ENCODE results near the gene POMZP3.
"Not testable (repeated sequence)": the region's sequence is repeated elsewhere in the genome, so short reads cannot be mapped to it uniquely, and the experiment has no call there.

Gene POMZP3

GRCh38 chr7:76588586-76588985 is 38.5 kb downstream of the POMZP3 start:
- not testable (repeated sequence) for DNase-seq (ENCODE audit: low spot score)

GRCh38 chr7:76586585-76587315 is 40.3 kb downstream of the POMZP3 start:
- DNase-seq (ENCODE audit: low spot score): not testable (repeated sequence)

- DNase-seq (ENCODE audit: low spot score): not testable (repeated sequence)
These were observed 43.3 kb downstream of the POMZP3 start for GRCh38 chr7:76583636-76584281.

- DNase-seq (ENCODE audit: low spot score): not testable (repeated sequence)
These were observed 44.0 kb downstream of the POMZP3 start for GRCh38 chr7:76582848-76583631.

- not testable (repeated sequence) for DNase-seq (ENCODE audit: low spot score)
These were observed 51.0 kb downstream of the POMZP3 start for GRCh38 chr7:76575919-76576655.

GRCh38 chr7:76575431-76575830 is 51.6 kb downstream of the POMZP3 start:
- not testable (repeated sequence) for DNase-seq (ENCODE audit: low spot score)

- not testable (repeated sequence) for DNase-seq (ENCODE audit: low spot score)
These were observed 54.8 kb downstream of the POMZP3 start for GRCh38 chr7:76572296-76572695.

GRCh38 chr7:76570324-76570775 is 56.7 kb downstream of the POMZP3 start:
- not testable (repeated sequence) for DNase-seq (ENCODE audit: low spot score)

GRCh38 chr7:76568742-76569141 is 58.3 kb downstream of the POMZP3 start:
- not testable (repeated sequence) for DNase-seq (ENCODE audit: low spot score)

- DNase-seq (ENCODE audit: low spot score): not testable (repeated sequence)
These were observed 59.3 kb downstream of the POMZP3 start for GRCh38 chr7:76567753-76568152.

GRCh38 chr7:76567311-76567710 is 59.8 kb downstream of the POMZP3 start:
- not testable (repeated sequence) for DNase-seq (ENCODE audit: low spot score)

GRCh38 chr7:76565001-76565400 is 62.1 kb downstream of the POMZP3 start:
- DNase-seq (ENCODE audit: low spot score): not testable (repeated sequence)

GRCh38 chr7:76561342-76561741 is 65.7 kb downstream of the POMZP3 start:
- DNase-seq (ENCODE audit: low spot score): not testable (repeated sequence)

GRCh38 chr7:76560157-76560556 is 66.9 kb downstream of the POMZP3 start:
- not testable (repeated sequence) for DNase-seq (ENCODE audit: low spot score)
